ENCODE measurements around the gene BPI.

BPI gene

GRCh38 chr20:38340693-38341092 lies 36.7 kb downstream of the BPI start:
- no peaks in the 10 kb centered on the region for H3K4me1 ChIP-seq (ENCODE audit: insufficient read depth, low read length, severe bottlenecking)
- no peaks in the 10 kb centered on the region for H4K20me1 ChIP-seq (ENCODE audit: insufficient read depth, low read length)
- H3K36me3 ChIP-seq (ENCODE audit: insufficient read depth, low read length), result no peaks in the 10 kb centered on the region
- H3K79me2 ChIP-seq (ENCODE audit: insufficient read depth, low read length), result no peaks in the 10 kb centered on the region
- no peak for TF ChIP-seq EZH2 (IDR thresholded peaks at IDR 0.05; ENCODE audit: borderline replicate concordance, low read length)
- TF ChIP-seq CTCF (IDR thresholded peaks at IDR 0.05; ENCODE audit: low read length), result no peak
- H3K27me3 ChIP-seq (ENCODE audit: insufficient read depth, low read length), result no peaks in the 10 kb centered on the region
- no peak overlapping the region for H3K4me3 ChIP-seq (ENCODE audit: low read depth, low read length, poor library complexity, severe bottlenecking)
- H3K27ac ChIP-seq (ENCODE audit: low read depth, low read length, poor library complexity, severe bottlenecking), result no peak overlapping the region
- no peaks in the 10 kb centered on the region for H3K9me2 ChIP-seq (ENCODE audit: low read depth, low read length)
- H3K4me2 ChIP-seq (ENCODE audit: low read length), result no peak overlapping the region
- no peak overlapping the region for H2AFZ ChIP-seq (ENCODE audit: low read length)
- H3K9ac ChIP-seq (ENCODE audit: low read length), result no peak overlapping the region
- H3F3A ChIP-seq (ENCODE audit: insufficient read depth, low read length), result no peaks in the 10 kb centered on the region
- peaks cover 10% of the 10 kb centered on the region for H3K9me3 ChIP-seq (ENCODE audit: low read length)

- Histone ChIP-seq H3K9ac (ENCODE audit: low read length) (no peak overlapping the region), H4K20me1 (ENCODE audit: insufficient read depth, low read length) (no peaks in the 10 kb centered on the region), H3K9me3 (ENCODE audit: low read length) (peaks cover 10% of the 10 kb centered on the region), H2AFZ (ENCODE audit: low read length) (no peak overlapping the region), H3K4me2 (ENCODE audit: low read length) (no peak overlapping the region), H3K27me3 (ENCODE audit: insufficient read depth, low read length) (no peaks in the 10 kb centered on the region), H3K9me2 (ENCODE audit: low read depth, low read length) (no peaks in the 10 kb centered on the region), H3K4me3 (ENCODE audit: low read depth, low read length, poor library complexity, severe bottlenecking) (no peak overlapping the region), H3K27ac (ENCODE audit: low read depth, low read length, poor library complexity, severe bottlenecking) (no peak overlapping the region), H3K79me2 (ENCODE audit: insufficient read depth, low read length) (no peaks in the 10 kb centered on the region), H3F3A (ENCODE audit: insufficient read depth, low read length) (no peaks in the 10 kb centered on the region), H3K36me3 (ENCODE audit: insufficient read depth, low read length) (no peaks in the 10 kb centered on the region), H3K4me1 (ENCODE audit: insufficient read depth, low read length, severe bottlenecking) (no peaks in the 10 kb centered on the region)
- TF ChIP-seq CTCF (IDR thresholded peaks at IDR 0.05; ENCODE audit: low read length) (no peak), EZH2 (IDR thresholded peaks at IDR 0.05; ENCODE audit: borderline replicate concordance, low read length) (no peak)
These were observed 38.3 kb downstream of the BPI start for GRCh38 chr20:38342216-38342615.

- Histone ChIP-seq H3K36me3 (ENCODE audit: insufficient read depth, low read length) (no peaks in the 10 kb centered on the region), H3K4me1 (ENCODE audit: insufficient read depth, low read length, severe bottlenecking) (no peaks in the 10 kb centered on the region), H3K4me3 (ENCODE audit: low read depth, low read length, poor library complexity, severe bottlenecking) (no peak overlapping the region), H4K20me1 (ENCODE audit: insufficient read depth, low read length) (no peaks in the 10 kb centered on the region), H3K27me3 (ENCODE audit: insufficient read depth, low read length) (no peaks in the 10 kb centered on the region), H3K4me2 (ENCODE audit: low read length) (no peak overlapping the region), H3K79me2 (ENCODE audit: insufficient read depth, low read length) (no peaks in the 10 kb centered on the region), H3K27ac (ENCODE audit: low read depth, low read length, poor library complexity, severe bottlenecking) (no peak overlapping the region), H3K9me3 (ENCODE audit: low read length) (peaks cover 7% of the 10 kb centered on the region), H2AFZ (ENCODE audit: low read length) (no peak overlapping the region), H3K9ac (ENCODE audit: low read length) (no peak overlapping the region), H3F3A (ENCODE audit: insufficient read depth, low read length) (no peaks in the 10 kb centered on the region), H3K9me2 (ENCODE audit: low read depth, low read length) (no peaks in the 10 kb centered on the region)
- TF ChIP-seq EZH2 (IDR thresholded peaks at IDR 0.05; ENCODE audit: borderline replicate concordance, low read length) (no peak), CTCF (IDR thresholded peaks at IDR 0.05; ENCODE audit: low read length) (no peak)
These were observed 38.9 kb downstream of the BPI start for GRCh38 chr20:38342713-38343310.
